A549 (cell line): Measurements from ENCODE around the gene GIMAP1. TPM values are rescaled to one million over a fixed set of nuclear protein-coding genes. Genes with fewer than 3 reads are reported as not detected.

Source experiments
- ATAC-seq, 2 experiments: fragments of 200-7000 bp in 1 of 2; fragments of >200 bp in 1 of 2; cut with Nextera tagmentation in 1 of 2; cut with Tn5 transposase in 1 of 2; 3 replicates each; pipeline versions ENCODE4 v1.8.0 to v1.9.1; 2018 to 2020; ENCODE audit warnings: mild to moderate bottlenecking in 1 of 2, moderate library complexity in 1 of 2
- CTCF ChIA-PET: fragments of 300-600 bp; sonication (Branson Sonifier 250); formaldehyde crosslinking; extraction: SDS; loops from one replicate; lab custom pipeline; 2021; ENCODE audit warnings: antibody characterized with exemption, inconsistent platforms; lab: Yijun Ruan, JAX
- POLR2A ChIA-PET: fragments of 350-600 bp; formaldehyde crosslinking; extraction: SDS; loops from one replicate; lab custom pipeline; 2021; ENCODE audit warnings: antibody characterized with exemption, inconsistent platforms; lab: Yijun Ruan, JAX
- DNase-seq, 2 experiments: peaks; one replicate each; pipeline versions ENCODE4 v3.0.0 to v3.0.0-alpha.2; 2011 to 2016; ENCODE audit warnings: low read depth in 1 of 2, low spot score in 1 of 2
- FAIRE-seq: peaks from 2 replicates; lab custom pipeline; 2011; peaks lifted over from hg19 to GRCh38; lab: Jason Lieb, UNC
- H3K27ac ChIP-seq, 2 experiments: fragments of >200 bp; sonication (Bioruptor Twin); formaldehyde crosslinking; 3 replicates each; pipeline ENCODE4 v1.5.1; 2016 to 2017
- H3K4me1 ChIP-seq: fragments of >200 bp; sonication (Bioruptor Twin); formaldehyde crosslinking; 3 replicates; pipeline ENCODE4 v1.6.1; 2016
- H3K4me2 ChIP-seq: fragments of >200 bp; sonication (Bioruptor Twin); formaldehyde crosslinking; 3 replicates; pipeline ENCODE4 v1.6.1; 2016
- H3K4me3 ChIP-seq: fragments of >200 bp; sonication (Bioruptor Twin); formaldehyde crosslinking; 3 replicates; pipeline ENCODE4 v1.5.1; 2016
- H3K9me3 ChIP-seq: fragments of >200 bp; sonication (Bioruptor Twin); formaldehyde crosslinking; 3 replicates; pipeline ENCODE4 v1.6.1; 2016
- BHLHE40 ChIP-seq: IDR thresholded peaks from 2 replicates; pipeline ENCODE4 v1.6.1; 2012; ENCODE audit warnings: low read depth, low read length, inconsistent platforms
- CHD2 ChIP-seq: fragments of 150-350 bp; IDR thresholded peaks from 2 replicates; pipeline ENCODE4 v1.6.1; 2014; ENCODE audit warnings: low read length; ENCODE audit not compliant: partially characterized antibody
- CHD4 ChIP-seq: fragments of 200-600 bp; sonication (generic); IDR thresholded peaks from 2 replicates; pipeline ENCODE4 v1.6.1; 2016; ENCODE audit warnings: antibody characterized with exemption, mild to moderate bottlenecking, borderline replicate concordance
- EHF ChIP-seq: fragments of 250-450 bp; sonication (Bioruptor Pico); IDR thresholded peaks from 2 replicates; pipeline ENCODE4 v1.5.0; 2020; ENCODE audit warnings: mild to moderate bottlenecking
- EP300 ChIP-seq, 2 experiments: fragments of >200 bp; sonication (Bioruptor Twin); formaldehyde crosslinking; IDR thresholded peaks; 2 replicates in 1 of 2; 3 replicates in 1 of 2; pipeline ENCODE4 v1.6.1; 2016 to 2017
- ESRRA ChIP-seq: fragments of 150-350 bp; IDR thresholded peaks from 2 replicates; pipeline ENCODE4 v1.6.1; 2014; ENCODE audit warnings: mild to moderate bottlenecking, low read length, borderline replicate concordance
- FOSB ChIP-seq: fragments of 250-450 bp; sonication (Bioruptor Pico); IDR thresholded peaks from 2 replicates; pipeline ENCODE4 v1.5.0; 2020; ENCODE audit warnings: mild to moderate bottlenecking, moderate library complexity
- HDAC2 ChIP-seq: fragments of 200-600 bp; sonication (generic); IDR thresholded peaks from 2 replicates; pipeline ENCODE4 v1.6.1; 2016
- HEYL ChIP-seq: fragments of 250-450 bp; sonication (Bioruptor Pico); IDR thresholded peaks from 2 replicates; pipeline ENCODE4 v1.8.0; 2021; ENCODE audit warnings: mild to moderate bottlenecking, moderate library complexity
- HOXB13 ChIP-seq: fragments of 250-450 bp; sonication (Bioruptor Pico); IDR thresholded peaks from 2 replicates; pipeline ENCODE4 v1.5.0; 2020; ENCODE audit warnings: low read depth, mild to moderate bottlenecking, moderate library complexity
- JUNB ChIP-seq: fragments of >200 bp; sonication (Bioruptor Twin); formaldehyde crosslinking; IDR thresholded peaks from 2 replicates; pipeline ENCODE4 v1.6.1; 2016
- KDM1A ChIP-seq: fragments of 200-600 bp; sonication (generic); IDR thresholded peaks from 2 replicates; pipeline ENCODE4 v1.6.1; 2016; ENCODE audit warnings: low read depth, mild to moderate bottlenecking
- POLR2A ChIP-seq: IDR thresholded peaks from 2 replicates; pipeline ENCODE4 v1.6.1; 2012; ENCODE audit warnings: mild to moderate bottlenecking, low read length
- POLR2AphosphoS2 ChIP-seq: conservative IDR thresholded peaks from 2 replicates; pipeline ENCODE4 v1.6.1; 2012; ENCODE audit warnings: low read length, improper control_type of control experiment, inconsistent platforms
- RARB ChIP-seq: fragments of 250-450 bp; sonication (Bioruptor Pico); IDR thresholded peaks from 2 replicates; pipeline ENCODE4 v1.8.0; 2021; ENCODE audit warnings: mild to moderate bottlenecking, moderate library complexity
- ZFP36 ChIP-seq: fragments of 450-650 bp; IDR thresholded peaks from 2 replicates; pipeline ENCODE4 v1.6.1; 2014; ENCODE audit warnings: borderline replicate concordance; ENCODE audit not compliant: partially characterized antibody
- ZNF302 ChIP-seq: fragments of 250-450 bp; sonication (Bioruptor Pico); IDR thresholded peaks from 2 replicates; pipeline ENCODE4 v1.9.0; 2021; ENCODE audit warnings: inconsistent platforms, mild to moderate bottlenecking, moderate library complexity
- ZSCAN20 ChIP-seq: fragments of 250-450 bp; sonication (Bioruptor Pico); IDR thresholded peaks from 2 replicates; pipeline ENCODE4 v1.8.0; 2022; ENCODE audit warnings: mild to moderate bottlenecking, moderate library complexity
- WGBS: methylation state at CpG from one replicate; pipeline ENCODE4 v1.1.6; 2017; ENCODE audit errors: missing lambda C conversion rate; 5-methylcytosine and 5-hydroxymethylcytosine counted together
- polyA plus RNA-seq, 4 experiments: library from polyadenylated mRNA; depleted of rRNA in 3 of 4; stranded (reverse); fragments of >200 nt; fragmentation: RNase III in 1 of 4; extraction: RNeasy Plus Mini Kit Qiagen cat#74134 plus additional on column Dnase treatment in 1 of 4; gene quantifications; 2 replicates in 3 of 4; 3 replicates in 1 of 4; pipeline ENCODE4 v1.2.3, GENCODE V29; 2011 to 2017
- TF ChIP-seq, protein P1 (sequence below): fragments of 150-350 bp; IDR thresholded peaks from 2 replicates; pipeline ENCODE4 v1.6.1; 2014; ENCODE audit warnings: low read depth, mild to moderate bottlenecking, low read length
- TF ChIP-seq, protein P2 (sequence below): fragments of >200 bp; sonication (Bioruptor Twin); formaldehyde crosslinking; IDR thresholded peaks from 3 replicates; pipeline ENCODE4 v1.5.1; 2016
- TF ChIP-seq, protein P3 (sequence below): fragments of 250-450 bp; sonication (Bioruptor Pico); IDR thresholded peaks from 2 replicates; pipeline ENCODE4 v1.5.0; 2020; ENCODE audit warnings: low read depth, mild to moderate bottlenecking, moderate library complexity
- TF ChIP-seq, protein P4 (sequence below): fragments of >200 bp; sonication (Bioruptor Twin); formaldehyde crosslinking; IDR thresholded peaks from 3 replicates; pipeline ENCODE4 v1.6.1; 2016

Gene GIMAP1
- polyA plus RNA-seq, 2 of the 4 experiments (the other 2 are of a cell fraction) = not detected

DNA sequence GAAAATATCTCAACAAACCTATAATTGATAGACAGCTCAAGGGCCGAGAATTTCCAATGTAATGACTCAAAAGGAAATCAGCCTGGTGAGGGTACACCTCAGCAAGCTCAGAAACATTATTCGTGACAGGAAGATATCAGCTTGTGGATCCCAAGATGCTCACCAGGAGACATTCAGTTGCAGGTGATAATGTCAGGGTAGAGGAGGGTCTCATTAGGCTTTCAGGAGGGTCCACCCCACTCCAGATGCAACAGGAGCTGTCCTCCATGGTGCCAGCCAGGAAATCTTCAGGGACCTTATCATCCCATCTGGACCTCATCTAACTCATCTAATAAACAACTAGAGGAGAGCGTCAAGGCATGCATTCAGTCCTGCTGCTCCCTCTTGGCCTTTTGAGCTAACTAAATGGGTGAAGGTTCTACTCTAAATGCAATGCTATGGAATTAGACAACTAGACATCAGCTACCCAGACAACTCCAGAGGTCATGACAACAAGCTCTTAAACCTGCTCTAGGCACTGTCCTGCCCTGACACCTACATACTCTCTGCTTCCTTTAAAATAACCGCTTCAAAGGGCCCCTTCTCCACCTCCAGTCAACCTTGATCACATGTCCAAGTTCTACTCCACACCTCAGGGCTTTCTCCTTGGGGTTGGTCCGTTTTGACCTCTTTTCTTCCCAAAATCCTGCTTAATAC is 16.5 kb downstream of the GIMAP1 start:
- POLR2A ChIA-PET = no interaction called here
- ATAC-seq (no peak), FAIRE-seq (no peak)

DNA sequence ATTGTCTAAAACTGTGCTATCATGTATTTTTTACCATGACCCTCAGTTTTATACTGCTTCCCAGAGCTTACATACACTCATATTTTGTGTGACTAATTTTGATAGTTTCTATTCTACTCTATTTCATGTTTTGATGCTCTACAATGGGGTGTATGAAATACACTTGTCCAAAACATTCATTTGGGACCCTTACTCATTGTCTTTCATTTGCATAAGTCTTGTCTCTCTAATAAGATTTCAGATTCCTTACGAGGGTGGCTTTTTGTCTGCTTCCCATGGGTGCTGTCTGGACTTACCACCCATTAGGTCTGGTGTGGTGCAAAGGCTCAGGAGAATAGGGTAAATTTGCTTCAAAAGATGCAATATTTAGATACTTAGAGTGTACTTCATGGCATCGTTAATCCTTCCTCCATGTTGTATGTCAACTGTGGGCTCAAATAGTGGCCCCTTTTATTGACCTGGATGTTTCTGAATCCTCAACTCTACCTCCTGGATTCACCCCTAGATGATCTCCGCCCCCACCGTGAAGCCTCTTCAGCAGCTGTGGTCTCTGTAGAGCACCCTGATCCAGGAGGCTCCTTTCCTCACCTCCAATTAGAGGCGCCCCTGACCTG is 17.2 kb downstream of the GIMAP1 start:
- CTCF ChIA-PET = interaction anchor here (0.6 kb wide), 2 partner anchors 1051 to 1326 kb away, joined by 3 read pairs; no protein-coding TSS in a partner anchor
- 0% methylated on average over 5 of the region's 5 CpGs for WGBS

More for the DNA sequence above, 16.5 kb downstream of the GIMAP1 start:
- no peak for TF ChIP-seq ZFP36
- no peak for TF ChIP-seq FOSB (CRISPR knock-in tag)
- TF ChIP-seq BHLHE40 = no peak
- TF ChIP-seq KDM1A = no peak
- no peak for TF ChIP-seq ZNF302 (CRISPR knock-in tag)
- TF ChIP-seq, protein P1, sequence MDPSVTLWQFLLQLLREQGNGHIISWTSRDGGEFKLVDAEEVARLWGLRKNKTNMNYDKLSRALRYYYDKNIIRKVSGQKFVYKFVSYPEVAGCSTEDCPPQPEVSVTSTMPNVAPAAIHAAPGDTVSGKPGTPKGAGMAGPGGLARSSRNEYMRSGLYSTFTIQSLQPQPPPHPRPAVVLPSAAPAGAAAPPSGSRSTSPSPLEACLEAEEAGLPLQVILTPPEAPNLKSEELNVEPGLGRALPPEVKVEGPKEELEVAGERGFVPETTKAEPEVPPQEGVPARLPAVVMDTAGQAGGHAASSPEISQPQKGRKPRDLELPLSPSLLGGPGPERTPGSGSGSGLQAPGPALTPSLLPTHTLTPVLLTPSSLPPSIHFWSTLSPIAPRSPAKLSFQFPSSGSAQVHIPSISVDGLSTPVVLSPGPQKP = no peak
- no peak for TF ChIP-seq HEYL (CRISPR knock-in tag)
- TF ChIP-seq ESRRA = no peak
- TF ChIP-seq, protein P2, sequence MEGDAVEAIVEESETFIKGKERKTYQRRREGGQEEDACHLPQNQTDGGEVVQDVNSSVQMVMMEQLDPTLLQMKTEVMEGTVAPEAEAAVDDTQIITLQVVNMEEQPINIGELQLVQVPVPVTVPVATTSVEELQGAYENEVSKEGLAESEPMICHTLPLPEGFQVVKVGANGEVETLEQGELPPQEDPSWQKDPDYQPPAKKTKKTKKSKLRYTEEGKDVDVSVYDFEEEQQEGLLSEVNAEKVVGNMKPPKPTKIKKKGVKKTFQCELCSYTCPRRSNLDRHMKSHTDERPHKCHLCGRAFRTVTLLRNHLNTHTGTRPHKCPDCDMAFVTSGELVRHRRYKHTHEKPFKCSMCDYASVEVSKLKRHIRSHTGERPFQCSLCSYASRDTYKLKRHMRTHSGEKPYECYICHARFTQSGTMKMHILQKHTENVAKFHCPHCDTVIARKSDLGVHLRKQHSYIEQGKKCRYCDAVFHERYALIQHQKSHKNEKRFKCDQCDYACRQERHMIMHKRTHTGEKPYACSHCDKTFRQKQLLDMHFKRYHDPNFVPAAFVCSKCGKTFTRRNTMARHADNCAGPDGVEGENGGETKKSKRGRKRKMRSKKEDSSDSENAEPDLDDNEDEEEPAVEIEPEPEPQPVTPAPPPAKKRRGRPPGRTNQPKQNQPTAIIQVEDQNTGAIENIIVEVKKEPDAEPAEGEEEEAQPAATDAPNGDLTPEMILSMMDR = no peak
- TF ChIP-seq, protein P3, sequence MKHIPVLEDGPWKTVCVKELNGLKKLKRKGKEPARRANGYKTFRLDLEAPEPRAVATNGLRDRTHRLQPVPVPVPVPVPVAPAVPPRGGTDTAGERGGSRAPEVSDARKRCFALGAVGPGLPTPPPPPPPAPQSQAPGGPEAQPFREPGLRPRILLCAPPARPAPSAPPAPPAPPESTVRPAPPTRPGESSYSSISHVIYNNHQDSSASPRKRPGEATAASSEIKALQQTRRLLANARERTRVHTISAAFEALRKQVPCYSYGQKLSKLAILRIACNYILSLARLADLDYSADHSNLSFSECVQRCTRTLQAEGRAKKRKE = no peak
- TF ChIP-seq, protein P4, sequence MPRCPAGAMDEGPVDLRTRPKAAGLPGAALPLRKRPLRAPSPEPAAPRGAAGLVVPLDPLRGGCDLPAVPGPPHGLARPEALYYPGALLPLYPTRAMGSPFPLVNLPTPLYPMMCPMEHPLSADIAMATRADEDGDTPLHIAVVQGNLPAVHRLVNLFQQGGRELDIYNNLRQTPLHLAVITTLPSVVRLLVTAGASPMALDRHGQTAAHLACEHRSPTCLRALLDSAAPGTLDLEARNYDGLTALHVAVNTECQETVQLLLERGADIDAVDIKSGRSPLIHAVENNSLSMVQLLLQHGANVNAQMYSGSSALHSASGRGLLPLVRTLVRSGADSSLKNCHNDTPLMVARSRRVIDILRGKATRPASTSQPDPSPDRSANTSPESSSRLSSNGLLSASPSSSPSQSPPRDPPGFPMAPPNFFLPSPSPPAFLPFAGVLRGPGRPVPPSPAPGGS = no peak
- no peak for TF ChIP-seq HDAC2
- no peak for TF ChIP-seq EHF (CRISPR knock-in tag)
- TF ChIP-seq POLR2AphosphoS2 = no peak
- no peak for TF ChIP-seq RARB (CRISPR knock-in tag)
- no peak for TF ChIP-seq HOXB13
- Histone ChIP-seq H3K4me3 (no peak overlapping the region), H3K4me2 (no peak overlapping the region), H3K27ac (no peak overlapping the region), H3K9me3 (no peaks in the 10 kb centered on the region), H3K4me1 (no peaks in the 10 kb centered on the region)
- CTCF ChIA-PET = interaction anchor here (0.6 to 1.0 kb wide), 3 partner anchors 9 to 1326 kb away, joined by 3 read pairs; no protein-coding TSS in a partner anchor
- WGBS = 9% methylated on average over 5 of the region's 5 CpGs
- DNase-seq = no peak

DNA sequence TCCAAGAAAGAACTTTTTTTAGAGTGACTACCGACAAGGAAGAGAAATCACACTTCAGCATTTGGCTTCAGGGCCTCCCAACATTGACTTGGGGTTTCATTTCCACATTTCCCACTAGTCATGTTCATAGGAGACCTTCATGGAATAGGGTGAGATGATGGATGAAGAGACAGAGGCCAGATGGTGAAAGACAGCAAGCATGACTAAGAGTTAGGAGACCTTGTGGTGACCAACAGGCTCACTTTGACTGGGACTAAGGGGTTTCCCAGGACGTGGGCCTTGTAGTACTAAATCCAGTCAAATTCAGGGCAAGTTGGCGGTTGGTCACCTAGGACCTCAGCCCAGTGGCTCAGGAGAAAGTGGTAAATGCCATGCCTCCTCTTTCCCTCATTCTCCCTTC is 17.8 kb downstream of the GIMAP1 start:
- CTCF ChIA-PET = no interaction called here
- H3K4me3 ChIP-seq = no peak overlapping the region
- 13% methylated on average over 3 of the region's 3 CpGs for WGBS
- FAIRE-seq (no peak), DNase-seq (no peak)
- H3K4me1 ChIP-seq = no peaks in the 10 kb centered on the region
- no peak overlapping the region for H3K4me2 ChIP-seq
- TF ChIP-seq CHD4 (no peak), ZSCAN20 (CRISPR knock-in tag) (no peak), POLR2A (no peak), CHD2 (no peak), EP300 (IDR thresholded peaks at IDR 0.05) (no peak), HDAC2 (no peak)
- TF ChIP-seq, protein P3 = no peak
- TF ChIP-seq, all 56 proteins: peak for 0
- no peak overlapping the region for H3K27ac ChIP-seq
- POLR2A ChIA-PET = no interaction called here
- ATAC-seq = no peak
- H3K9me3 ChIP-seq = no peaks in the 10 kb centered on the region

More for the DNA sequence above, 17.2 kb downstream of the GIMAP1 start:
- ATAC-seq (no peak), FAIRE-seq (no peak), DNase-seq (no peak)
- H3K9me3 ChIP-seq = no peaks in the 10 kb centered on the region
- H3K4me3 ChIP-seq = no peak overlapping the region
- no peak overlapping the region for H3K27ac ChIP-seq
- H3K4me1 ChIP-seq = no peaks in the 10 kb centered on the region
- POLR2A ChIA-PET = no interaction called here
- no peak overlapping the region for H3K4me2 ChIP-seq
- no peak for TF ChIP-seq JUNB
